GM12801 (cell line): ENCODE results near the gene CAMTA2.

ENCODE experiments used
- CTCF ChIP-seq: IDR thresholded peaks from one replicate; pipeline ENCODE4 v1.5.1; 2011; ENCODE audit warnings: control low read depth; ENCODE audit not compliant: insufficient read length; ENCODE audit errors: extremely low read depth

The CAMTA2 gene

GRCh38 chr17:4970273-4970672 lies 17.2 kb downstream of the CAMTA2 start:
- no peak for TF ChIP-seq CTCF

DNA sequence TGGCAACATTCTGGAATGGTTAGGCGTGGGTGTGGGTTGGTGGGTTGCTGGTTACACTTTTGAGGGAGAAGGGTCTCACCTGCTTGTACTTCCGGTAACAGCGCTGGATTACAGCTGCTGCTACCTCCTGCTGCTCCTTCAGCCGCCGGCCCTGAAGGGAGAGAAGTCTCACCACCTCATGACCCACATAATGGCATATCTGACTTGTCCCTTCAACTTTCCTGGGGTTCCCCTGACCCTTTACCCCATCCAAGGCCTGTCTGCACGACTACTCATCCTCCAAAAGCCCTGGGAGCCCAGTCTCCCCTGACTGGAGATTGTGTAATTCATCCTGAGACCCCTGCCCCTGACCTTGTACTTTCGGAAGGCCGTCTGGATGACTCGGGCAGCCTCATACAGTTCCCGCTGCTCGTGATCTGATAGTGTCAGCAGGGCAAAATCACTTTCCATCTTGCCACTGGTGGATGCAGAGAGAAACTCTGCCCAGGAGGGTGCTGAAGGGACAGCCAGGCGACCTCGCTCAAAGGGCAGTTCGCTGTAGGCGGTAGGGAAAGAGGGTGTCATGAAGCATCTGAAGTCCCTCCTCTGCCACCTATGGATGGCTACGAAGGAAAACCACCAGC lies 17.8 kb downstream of the CAMTA2 start:
- no peak for TF ChIP-seq CTCF

DNA sequence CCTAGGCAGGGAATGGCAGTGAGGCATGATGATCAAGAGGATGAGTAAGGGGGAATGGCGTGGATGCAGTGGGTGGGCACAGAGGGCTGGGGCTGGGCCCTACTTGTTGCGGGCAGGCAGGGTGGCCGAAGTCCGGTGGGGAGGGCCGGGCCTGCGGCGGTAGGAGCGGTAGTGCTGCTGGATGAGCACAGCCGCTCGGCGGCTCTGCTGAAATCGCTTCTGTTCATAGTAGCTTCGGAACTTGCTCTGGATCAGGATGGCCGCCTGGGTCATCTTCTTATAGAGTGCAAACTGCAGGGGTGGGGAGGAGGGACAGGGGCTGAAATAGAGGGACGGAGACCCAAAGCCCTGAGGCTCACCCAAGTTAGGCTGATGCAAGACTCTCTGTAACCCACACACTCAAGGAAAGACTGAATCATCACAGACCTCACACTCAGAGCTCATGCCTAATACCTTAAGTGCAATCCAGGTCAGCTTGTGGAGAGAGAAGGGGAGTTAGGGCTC lies 18.4 kb downstream of the CAMTA2 start:
- TF ChIP-seq CTCF = no peak

GRCh38 chr17:4968486-4969046 lies 18.9 kb downstream of the CAMTA2 start:
- no peak for TF ChIP-seq CTCF

- TF ChIP-seq CTCF = no peak
These were observed 19.7 kb downstream of the CAMTA2 start, which contains the start of gene SPAG7 for GRCh38 chr17:4967539-4968485. Gene SPAG7 (minus strand): TSS chr17:4967817. CDS start chr17:4967804, 13 bp downstream.

- TF ChIP-seq CTCF = no peak
These were observed 20.5 kb downstream of the CAMTA2 start for GRCh38 chr17:4966844-4967538.
